KBM-7 (cell line): ENCODE measurements around the gene TMPRSS6.

ENCODE experiments used
- DNase-seq: peaks from one replicate; pipeline ENCODE4 v3.0.0-alpha.2; 2015
- in situ Hi-C: fragments of 300-500 bp; cut with MboI; formaldehyde crosslinking; loops from 2 replicates; pipeline ENCODE4 v1.14.3; 2020; ENCODE audit warnings: low sequenced_read_pairs, low pct_unique_long_range_greater_than_20kb, mixed read lengths

The TMPRSS6 gene

DNA sequence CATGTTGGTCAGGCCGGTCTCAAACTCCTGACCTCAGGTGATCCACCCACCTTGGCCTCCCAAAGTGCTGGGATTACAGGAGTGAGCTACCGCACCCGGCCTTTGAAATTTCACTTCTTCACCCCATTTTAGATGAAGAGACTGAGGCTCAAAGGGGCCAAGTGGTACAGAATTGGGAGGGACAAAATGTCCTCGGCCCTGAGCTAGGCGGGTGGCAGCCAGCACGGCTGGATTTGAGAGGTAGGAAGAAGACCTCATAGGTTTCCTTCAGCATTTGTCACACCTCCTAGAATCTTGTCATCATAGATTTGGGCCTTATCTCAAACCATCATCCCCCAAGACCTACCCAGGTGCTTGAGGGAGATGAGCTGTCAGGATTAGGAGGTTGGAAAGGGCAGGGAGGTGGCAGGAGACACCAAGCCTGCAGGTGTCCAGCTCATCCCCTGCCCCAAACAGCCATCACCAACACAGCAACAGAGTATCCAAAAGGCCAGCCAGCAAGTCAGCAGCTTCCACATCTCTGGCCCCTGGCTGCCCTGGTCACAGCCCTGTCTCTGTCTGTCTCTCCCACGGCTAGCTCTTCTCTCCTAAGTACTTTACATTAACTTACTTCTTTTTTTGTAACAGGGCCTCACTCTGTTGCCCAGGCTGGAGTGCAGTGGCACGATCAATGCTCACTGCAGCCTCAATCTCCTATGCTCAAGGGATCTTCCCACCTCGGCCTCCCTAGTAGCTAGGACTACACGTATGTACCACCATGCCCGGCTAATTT, 11.2 kb upstream of the TMPRSS6 start:
- in situ Hi-C loops, result no loop called here

DNA sequence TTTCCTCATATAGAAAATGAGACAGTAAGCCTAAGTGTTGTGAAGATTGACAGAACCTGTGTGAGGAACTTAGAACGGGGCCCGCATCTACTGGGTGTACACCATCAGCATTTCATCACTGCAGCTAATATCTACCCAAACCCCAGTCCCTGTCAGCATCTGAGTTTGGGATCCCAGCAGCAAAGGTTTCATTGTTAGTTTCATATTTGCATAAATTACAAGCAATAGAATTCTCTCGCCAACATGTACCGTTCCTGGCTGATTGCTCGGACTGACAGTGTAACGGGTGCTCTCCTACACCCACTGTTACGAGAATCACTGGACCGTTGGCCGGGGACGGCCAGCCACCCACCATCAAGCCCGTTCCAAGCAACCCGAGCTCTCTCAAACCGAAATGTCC, 10.4 kb upstream of the TMPRSS6 start:
- DNase-seq, result no peak
- in situ Hi-C loops, result no loop called here

More for the DNA sequence above, 11.2 kb upstream of the TMPRSS6 start:
- no peak for DNase-seq

DNA sequence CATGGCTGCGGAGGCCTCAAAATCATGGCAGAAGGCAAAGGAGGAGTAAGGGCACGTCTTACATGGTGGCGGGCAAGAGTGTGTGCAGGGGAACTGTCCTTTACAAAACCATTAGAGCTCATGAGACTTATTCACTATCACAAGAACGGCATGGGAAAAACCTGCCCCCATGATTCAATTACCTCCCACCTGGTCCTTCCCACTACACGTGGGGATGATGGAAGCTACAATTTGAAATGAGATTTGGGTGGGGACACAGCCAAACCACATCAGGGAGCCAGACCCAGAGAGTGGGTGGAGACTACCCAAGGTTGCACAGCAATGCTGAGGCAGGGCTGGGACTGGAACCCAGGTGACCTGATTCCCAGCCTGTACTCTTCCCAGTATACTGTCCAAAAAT, 8.6 kb upstream of the TMPRSS6 start:
- in situ Hi-C loops, result no loop called here
- no peak for DNase-seq

DNA sequence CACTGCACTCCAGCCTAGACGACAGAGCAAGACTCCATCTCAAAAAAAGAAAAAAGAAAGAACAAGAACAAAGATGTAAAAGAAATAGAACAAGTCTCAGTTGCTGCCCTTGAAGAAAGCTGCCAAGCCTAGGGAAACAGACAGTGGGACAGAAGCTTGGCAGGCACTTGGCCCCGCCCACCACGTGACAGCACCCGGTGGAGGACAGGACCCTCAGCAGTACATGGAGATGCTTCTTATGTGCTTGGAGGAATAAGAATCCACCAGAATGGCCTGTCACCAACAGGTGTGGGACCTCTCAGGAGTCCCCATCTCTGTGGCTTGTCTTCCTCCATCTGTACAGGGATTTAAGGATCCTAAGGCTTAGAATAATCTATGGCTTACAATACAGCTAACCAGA, 7.6 kb upstream of the TMPRSS6 start:
- in situ Hi-C loops, result no loop called here
- no peak for DNase-seq

DNA sequence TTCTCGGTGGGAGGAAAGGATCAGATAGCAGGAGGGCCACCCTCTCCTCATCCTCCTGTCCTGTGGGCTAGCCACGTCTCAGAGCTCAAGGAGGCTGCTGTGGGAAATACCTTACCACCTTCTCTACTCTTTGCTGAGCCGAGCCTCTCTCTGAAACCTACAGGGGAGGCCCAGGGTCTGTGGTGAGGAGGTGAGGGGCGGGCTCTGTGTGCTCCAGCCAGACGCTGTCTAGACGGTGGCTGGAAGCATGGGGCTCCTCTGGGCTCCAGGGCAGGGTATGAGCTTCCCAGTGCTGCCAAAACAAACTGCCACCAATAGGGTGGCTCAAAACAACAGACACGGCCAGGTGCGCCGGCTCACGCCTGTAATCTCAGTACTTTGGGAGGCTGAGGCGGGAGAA, 5.5 kb upstream of the TMPRSS6 start:
- in situ Hi-C loops, result no loop called here
- no peak for DNase-seq

DNA sequence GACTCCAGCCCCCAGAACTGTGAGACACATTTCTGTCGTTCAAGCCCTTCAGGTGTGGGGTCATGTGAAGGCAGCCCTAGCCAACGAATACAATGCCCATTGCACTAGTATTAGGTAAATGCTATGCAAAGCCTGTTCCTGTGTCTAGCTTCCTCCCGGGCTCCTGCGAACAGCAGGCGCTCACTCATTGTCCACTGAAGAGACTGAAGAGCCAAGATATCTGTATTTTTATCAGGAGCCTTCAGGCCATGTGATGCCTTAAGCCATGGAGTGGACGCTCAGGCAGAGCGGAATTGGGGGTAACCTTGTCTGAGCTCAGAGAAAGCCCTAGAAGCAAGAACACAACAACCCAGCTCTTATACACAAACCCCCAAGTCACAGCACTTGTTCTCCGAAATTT, 4.2 kb upstream of the TMPRSS6 start:
- DNase-seq, result no peak
- in situ Hi-C loops, result no loop called here

DNA sequence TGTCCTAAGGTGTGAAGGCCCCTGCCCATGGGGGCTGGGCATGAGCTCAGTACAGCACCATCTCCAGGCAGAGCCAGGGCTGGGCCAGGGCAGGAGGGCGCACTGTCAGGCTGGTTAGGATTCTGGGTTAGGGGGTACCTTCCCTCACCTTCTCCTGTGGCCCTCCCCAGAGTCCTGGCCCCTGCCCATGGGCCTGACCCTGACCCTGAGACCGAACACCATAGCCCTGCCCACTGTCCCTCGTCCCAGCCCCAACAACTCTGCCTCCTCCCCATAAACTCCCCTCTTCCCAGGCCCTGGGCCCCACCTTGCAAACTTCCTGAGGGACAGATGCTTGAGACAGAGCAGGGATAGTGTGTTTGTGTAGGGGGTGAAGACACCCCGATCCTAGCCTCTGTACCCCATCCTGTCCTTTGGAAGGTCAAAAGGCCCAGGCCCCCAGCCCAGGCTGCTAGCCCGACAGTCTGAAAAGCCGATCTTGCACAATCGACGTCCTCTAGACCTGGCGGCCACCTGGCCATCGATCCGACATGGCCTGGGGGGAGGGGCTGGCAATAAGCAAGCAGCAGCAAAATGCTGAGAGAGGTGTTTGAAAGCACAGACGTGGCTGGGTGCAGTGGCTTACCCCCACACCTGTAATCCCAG, 2.7 kb upstream of the TMPRSS6 start:
- in situ Hi-C loops, result no loop called here
- DNase-seq, result no peak

DNA sequence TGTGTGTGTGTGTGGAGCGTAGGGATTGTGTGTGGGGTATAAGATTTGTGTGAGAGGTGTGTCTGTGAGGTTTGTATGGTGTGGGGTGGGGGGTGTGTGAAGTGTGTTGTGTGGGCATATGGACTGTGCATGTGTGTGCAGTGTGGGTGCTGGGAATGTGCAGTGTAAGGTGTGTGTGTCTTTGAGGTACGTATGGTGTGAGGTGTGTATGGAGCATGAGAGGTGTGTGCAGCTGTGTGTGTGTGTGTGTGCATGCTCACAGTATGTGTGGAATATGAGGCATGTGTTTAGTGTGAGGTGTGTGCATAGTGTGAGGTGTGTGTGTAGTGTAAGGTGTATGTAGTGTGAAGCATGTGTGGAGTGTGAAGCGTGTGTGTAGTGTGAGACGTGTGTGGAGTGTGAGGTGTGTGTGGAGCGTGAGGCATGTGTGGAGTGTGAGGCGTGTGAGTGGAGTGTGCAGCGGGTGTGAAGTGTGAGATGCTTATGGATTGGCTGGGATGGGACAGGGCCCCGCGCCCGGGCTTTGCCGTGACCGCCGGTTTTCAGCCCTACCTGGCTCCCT, 1.7 kb upstream of the TMPRSS6 start:
- no peak for DNase-seq
- in situ Hi-C loops, result no loop called here

DNA sequence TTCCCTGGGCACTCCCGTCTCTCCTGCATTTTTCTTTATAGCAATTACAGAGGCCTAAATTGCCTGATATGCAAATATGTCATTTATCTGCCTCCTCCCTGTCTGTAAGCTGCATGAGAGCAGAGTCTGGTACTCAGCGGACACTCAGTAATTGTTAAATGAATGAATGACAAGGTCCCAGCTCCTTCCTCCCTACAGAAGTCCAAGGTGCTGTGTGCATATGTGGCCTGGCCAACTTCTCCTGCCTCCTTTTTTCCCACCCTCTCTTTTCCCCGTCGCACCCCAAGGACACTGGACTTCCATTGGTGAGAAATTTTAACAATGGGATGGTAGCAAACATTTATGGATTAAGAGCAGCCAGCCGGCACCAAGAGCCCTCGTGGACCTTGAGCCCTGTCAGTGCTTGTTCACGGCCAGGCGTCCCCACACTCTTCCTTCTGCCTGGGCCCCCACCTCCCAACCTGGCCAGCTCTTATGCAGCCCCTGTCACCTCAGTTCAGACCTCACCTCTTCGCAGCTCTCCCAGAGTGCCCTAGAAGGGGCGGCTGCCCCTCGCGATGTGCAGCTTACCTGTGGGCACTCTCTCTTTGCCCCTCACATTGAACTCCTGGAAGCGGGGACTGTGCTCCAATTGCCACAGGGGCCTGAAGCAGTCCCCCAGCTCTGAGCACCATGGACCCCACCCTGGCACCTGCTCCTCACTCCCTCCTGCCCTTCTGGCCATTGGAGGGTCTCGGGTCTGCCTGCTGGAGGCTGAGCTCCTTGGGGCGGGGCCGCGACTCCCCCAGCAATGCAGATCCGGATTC, 1.5 kb downstream of the TMPRSS6 start:
- in situ Hi-C loops, result no loop called here
- DNase-seq, result no peak

DNA sequence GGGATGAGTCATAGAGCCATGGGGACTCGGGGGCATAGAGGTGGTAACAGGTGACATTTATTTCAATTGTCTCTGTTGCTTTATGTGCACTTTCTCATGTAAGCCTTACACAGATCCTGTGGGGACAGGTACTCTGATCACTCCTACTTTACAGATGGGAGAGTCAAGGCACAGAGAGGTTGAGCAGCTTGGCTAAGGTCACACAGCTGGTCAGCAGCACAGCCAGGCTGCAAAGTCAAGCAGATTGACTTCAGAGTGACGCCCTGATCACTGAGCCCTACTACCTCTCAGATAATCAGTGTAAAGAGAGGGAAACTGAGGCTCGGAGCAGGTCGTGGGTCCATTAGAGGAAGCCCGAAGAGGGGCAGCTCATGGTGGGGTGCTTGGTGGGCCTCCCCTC, 3.5 kb downstream of the TMPRSS6 start:
- no peak for DNase-seq
- in situ Hi-C loops, result no loop called here

DNA sequence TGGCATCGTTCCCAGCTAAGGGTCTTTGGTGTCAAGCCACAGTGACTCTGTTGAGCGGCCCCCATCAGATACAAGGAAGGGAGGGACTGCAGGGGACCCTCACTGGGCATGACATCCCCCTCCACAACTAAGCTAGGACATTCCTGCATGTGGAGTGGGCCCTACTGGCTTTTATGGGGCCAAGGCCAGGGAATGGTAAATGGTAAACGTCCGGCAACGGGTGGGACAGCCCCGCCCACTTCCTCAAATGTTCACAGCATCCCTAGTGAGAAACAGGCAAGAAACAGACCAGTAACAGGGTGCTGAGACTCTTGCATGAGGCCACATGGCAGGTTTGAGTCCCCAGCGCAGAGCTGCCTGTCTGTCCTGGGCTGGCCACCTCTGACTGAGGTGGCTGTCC, 4.4 kb downstream of the TMPRSS6 start:
- DNase-seq, result peak; percentile 15
- in situ Hi-C loops, result no loop called here

DNA sequence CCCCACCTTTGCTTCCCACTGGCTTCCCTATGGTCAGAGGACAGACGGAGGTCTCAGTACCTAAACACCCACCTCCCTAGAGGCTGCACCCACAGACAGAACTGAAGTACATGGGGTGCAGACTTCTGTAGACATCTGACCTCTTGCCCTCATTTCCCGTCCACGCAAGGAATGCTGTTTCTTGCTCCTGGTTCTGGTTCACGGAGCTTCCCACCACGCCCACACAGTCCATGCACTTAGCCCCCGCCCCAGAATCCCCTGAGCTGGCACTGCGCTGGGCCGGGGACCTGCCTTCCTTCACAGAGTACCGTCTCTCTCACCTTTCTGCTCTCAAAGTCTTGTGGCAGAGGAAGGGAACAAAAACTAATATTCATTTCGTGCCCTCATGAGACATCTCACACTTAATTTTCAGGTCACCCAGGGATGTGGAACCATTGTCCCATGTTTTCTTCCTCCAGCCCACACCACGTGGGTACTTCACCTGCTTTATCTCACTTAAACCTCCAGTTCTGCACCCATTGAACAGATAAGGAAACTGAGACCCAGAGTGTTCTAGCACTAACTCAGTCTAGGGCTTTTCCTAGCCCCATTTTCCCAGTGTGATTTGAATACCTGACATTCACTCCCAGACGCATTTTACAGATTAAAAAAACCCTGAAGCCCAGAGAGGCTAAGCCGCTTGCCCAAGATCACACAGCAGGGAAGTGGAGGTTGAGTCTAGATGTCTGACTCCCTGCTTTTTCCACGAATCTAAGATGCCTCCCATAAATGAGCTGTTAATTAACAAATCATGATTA, 5.7 kb downstream of the TMPRSS6 start:
- DNase-seq, result no peak
- in situ Hi-C loops, result no loop called here

DNA sequence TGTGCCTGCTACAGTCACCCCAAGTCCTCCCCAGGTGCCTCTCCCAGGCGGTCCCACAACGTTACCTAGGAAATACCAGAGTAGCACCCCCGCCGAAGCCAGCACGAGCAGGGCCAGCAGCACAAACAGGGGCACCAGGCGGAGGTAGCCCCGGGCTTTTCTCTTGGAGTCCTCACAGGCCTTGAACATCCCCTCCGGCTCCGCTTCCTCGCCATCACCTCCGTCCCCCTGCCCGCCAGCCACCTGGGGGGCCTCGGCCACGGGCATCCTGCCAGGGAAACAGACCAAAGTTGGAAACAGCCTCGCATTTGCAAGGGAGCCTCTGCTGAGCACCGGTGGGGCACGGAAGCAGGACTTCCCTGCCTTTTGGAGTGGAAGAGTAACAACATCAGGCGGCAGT, 6.4 kb downstream of the TMPRSS6 start:
- in situ Hi-C loops, result no loop called here
- DNase-seq, result no peak

DNA sequence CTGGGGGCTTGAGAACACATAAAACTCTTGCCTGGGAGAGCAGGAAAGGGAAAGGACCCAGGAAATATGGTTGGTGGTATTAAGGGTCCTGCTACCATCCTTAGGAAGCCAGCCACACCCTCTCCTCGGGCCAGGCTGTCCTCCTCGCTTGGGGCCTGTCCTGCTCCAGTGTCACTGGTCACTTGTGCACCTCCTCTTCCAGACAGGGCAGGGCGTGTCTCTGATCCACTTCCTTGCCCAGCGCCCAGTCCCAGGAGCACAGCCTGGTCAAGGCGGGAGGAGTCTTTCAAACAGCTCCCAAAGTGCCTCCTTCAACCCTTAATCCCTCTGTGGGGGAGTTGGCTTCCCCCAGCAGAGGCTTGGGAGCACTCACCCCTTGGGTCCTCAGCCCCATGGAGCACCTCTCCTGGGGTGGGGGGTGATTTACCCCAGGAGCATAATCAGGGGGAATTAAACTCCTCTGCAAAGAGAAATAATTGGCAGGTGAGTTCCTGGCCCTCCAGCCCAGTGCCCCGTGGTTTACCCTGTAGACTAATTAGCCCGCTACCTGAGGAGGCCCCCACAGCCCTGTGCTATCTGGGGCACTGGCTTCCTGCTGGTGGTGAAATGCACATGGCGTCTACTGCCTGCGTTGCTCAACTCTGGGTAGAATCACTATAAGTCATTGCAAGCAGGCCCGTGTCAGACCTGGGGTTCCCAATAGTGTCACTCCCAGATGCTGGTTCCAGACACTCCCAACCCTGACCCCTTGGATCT, 8.0 kb downstream of the TMPRSS6 start:
- no peak for DNase-seq
- in situ Hi-C loops, result no loop called here

DNA sequence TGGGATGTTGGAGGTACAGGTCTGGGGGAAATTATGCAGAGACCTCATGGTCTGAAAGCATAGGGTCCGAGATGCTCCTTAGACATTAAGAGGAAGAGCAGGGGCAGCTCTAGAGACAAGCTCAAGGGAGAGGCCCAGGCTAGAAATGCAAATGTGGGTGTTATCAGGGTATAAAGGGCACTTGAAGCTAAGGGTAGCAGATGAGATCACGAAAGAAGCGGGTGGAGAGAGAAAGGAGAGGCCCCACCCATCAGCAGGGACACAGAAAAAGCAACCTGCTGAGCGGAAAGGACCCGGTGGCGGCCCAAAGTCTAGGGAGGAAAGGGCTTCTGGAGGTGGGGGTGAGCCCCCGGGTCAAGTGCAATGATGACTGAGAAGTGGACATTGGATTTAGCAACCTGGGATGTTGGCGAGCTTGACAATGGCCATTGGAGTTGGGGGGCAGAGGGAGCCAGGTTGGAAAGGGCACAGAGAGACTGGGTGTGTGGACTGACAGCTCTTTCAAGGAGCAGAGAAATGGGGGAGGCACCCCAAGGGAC, 8.9 kb downstream of the TMPRSS6 start:
- in situ Hi-C loops, result no loop called here

DNA sequence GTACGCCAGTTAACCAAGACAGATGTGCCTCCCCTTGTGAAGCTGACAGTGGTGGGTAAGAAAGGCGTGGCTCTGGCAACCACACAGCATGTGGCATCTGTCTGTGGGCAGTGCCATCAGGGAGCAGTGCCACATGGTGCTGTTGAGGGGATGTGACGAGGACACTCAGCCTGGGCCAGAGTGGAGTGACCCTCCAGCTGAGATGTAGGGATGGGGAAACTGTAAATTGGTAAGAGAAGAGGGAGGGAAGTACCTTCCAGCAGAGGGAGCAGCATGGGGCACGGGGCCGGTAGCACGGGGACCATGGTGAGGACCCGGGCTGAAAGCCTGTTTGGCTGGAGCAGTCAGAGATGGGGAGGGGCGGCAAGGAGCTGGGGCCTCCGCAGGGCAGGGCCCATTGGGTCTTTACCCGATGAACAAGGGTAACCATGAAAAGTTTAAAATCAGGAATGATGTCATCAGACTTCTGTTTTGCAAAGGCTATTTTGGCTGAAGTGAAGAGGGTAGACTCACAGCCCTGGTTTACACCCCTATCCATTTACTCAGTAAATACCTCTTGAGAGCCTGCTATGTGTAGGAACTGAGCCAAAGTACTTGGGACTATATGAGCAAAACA, 10.4 kb downstream of the TMPRSS6 start:
- DNase-seq, result no peak
- in situ Hi-C loops, result no loop called here

More for the DNA sequence above, 8.9 kb downstream of the TMPRSS6 start:
- DNase-seq, result no peak

DNA sequence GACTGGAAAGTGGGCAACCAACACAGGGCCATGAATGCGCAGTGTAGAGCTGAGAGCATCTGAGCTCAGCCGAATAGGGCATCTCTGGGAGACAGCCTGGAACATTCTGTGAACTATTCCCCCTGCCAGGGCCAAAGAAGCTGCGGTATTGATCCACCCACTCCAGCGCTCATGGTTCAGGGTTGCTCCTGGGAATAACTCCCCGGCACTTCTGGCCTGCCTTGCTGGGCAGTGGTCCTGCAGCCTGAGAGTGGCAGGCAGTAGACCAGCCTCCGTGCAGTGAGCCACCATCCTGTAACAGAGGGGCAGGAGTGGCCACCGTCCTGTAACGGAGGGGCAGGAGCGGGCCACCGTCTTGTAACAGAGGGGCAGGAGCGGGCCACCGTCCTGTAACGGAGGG, 12.2 kb downstream of the TMPRSS6 start:
- in situ Hi-C loops, result no loop called here
- no peak for DNase-seq

DNA sequence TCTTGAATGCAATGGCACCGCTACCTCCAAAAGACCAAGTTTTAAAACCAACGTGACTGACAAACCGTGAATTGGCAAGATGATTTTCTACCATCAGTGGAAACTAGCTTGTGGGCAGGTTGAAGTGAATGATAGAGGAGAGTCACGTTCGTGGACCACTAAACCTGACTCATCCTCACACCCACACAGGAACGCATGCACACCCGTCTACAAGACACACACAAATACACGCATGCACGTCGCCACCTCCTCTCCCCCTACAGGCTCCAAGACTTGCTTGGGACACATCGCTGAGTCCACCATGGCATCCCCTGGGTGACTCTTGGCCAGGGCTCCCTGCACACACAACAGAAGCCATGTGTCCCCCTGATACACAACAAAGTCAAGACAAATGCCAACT, 14.4 kb downstream of the TMPRSS6 start:
- no peak for DNase-seq
- in situ Hi-C loops, result no loop called here
